Neural cell (in vitro differentiated cells): ENCODE measurements around the gene SAA2. TPM values are rescaled to one million over a fixed set of nuclear protein-coding genes. Genes with fewer than 3 reads are reported as not detected.

ENCODE experiments used
- H2AFZ ChIP-seq: fragments of 200-600, 300-800 bp; sonication (generic), shearing (Covaris generic); 2 replicates; pipeline ENCODE4 v1.6.0; 2014; ENCODE audit warnings: low read depth, mild to moderate bottlenecking, antibody characterized with exemption, low read length, moderate library complexity
- H3F3A ChIP-seq: fragments of 200-600 bp; shearing (Covaris generic); 2 replicates; pipeline ENCODE4 v1.6.1; 2016; ENCODE audit warnings: mild to moderate bottlenecking, moderate library complexity, mixed read lengths, antibody characterized with exemption, low read length; ENCODE audit not compliant: insufficient read depth, poor library complexity, severe bottlenecking
- H3K27ac ChIP-seq: fragments of 200-600, 300-800 bp; sonication (generic), shearing (Covaris generic); 2 replicates; pipeline ENCODE4 v1.5.1; 2014; ENCODE audit warnings: mild to moderate bottlenecking, low read length, moderate library complexity
- H3K27me3 ChIP-seq: fragments of 300-800, 200-600 bp; sonication (generic), shearing (Covaris generic); 2 replicates; pipeline ENCODE4 v1.6.0; 2014; ENCODE audit warnings: mild to moderate bottlenecking, low read depth, low read length, moderate library complexity; ENCODE audit not compliant: insufficient read depth
- H3K36me3 ChIP-seq: fragments of 300-800, 200-600 bp; sonication (generic), shearing (Covaris generic); 2 replicates; pipeline ENCODE4 v1.5.1; 2014; ENCODE audit warnings: mild to moderate bottlenecking, antibody characterized with exemption, low read length, moderate library complexity; ENCODE audit not compliant: insufficient read depth
- H3K4me2 ChIP-seq: fragments of 300-800, 200-600 bp; sonication (generic), shearing (Covaris generic); 2 replicates; pipeline ENCODE4 v1.6.0; 2014; ENCODE audit warnings: mild to moderate bottlenecking, low read length
- H3K4me3 ChIP-seq: fragments of 300-800, 200-600 bp; sonication (generic), shearing (Covaris generic); 2 replicates; pipeline ENCODE4 v1.5.1; 2014; ENCODE audit warnings: mild to moderate bottlenecking, low read length, moderate library complexity
- H3K79me2 ChIP-seq: fragments of 200-600 bp; shearing (Covaris generic); replicated peaks from 2 replicates; pipeline ENCODE4 v1.6.0; 2014; ENCODE audit warnings: mild to moderate bottlenecking, low read length, moderate library complexity; ENCODE audit not compliant: insufficient read depth
- H3K9ac ChIP-seq: fragments of 300-800, 200-600 bp; sonication (generic), shearing (Covaris generic); 2 replicates; pipeline ENCODE4 v1.6.1; 2016; ENCODE audit warnings: mild to moderate bottlenecking, low read length, mixed read lengths
- H3K9me2 ChIP-seq: fragments of 200-600 bp; shearing (Covaris generic); 2 replicates; pipeline ENCODE4 v1.6.1; 2016; ENCODE audit warnings: mild to moderate bottlenecking, low read length, mixed read lengths; ENCODE audit not compliant: insufficient read depth
- H3K9me3 ChIP-seq: fragments of 200-600, 300-800 bp; sonication (generic), shearing (Covaris generic); 2 replicates; pipeline ENCODE4 v1.6.1; 2016; ENCODE audit warnings: mild to moderate bottlenecking, mixed run types, low read length, moderate library complexity, mixed read lengths
- H4K20me1 ChIP-seq: fragments of 200-600 bp; shearing (Covaris generic); 2 replicates; pipeline ENCODE4 v1.6.1; 2016; ENCODE audit warnings: mild to moderate bottlenecking, mixed run types; ENCODE audit not compliant: insufficient read depth
- CTCF ChIP-seq: fragments of 450-650 bp; IDR thresholded peaks from 2 replicates; pipeline ENCODE4 v1.5.1; 2014; ENCODE audit warnings: antibody characterized with exemption, mild to moderate bottlenecking, moderate library complexity; ENCODE audit not compliant: poor library complexity, severe bottlenecking
- EP300 ChIP-seq: fragments of 450-650 bp; conservative IDR thresholded peaks from 2 replicates; pipeline ENCODE4 v1.6.1; 2014; ENCODE audit warnings: antibody characterized with exemption, mild to moderate bottlenecking, moderate library complexity; ENCODE audit not compliant: poor library complexity, severe bottlenecking
- EZH2 ChIP-seq: fragments of 200-600, 300-800 bp; shearing (Covaris generic), sonication (generic); IDR thresholded peaks from 2 replicates; pipeline ENCODE4 v1.6.1; 2014; ENCODE audit warnings: antibody characterized with exemption, low read length, borderline replicate concordance, mild to moderate bottlenecking; ENCODE audit not compliant: insufficient read depth, poor library complexity, severe bottlenecking
- MXI1 ChIP-seq: fragments of 450-650 bp; conservative IDR thresholded peaks from 2 replicates; pipeline ENCODE4 v1.6.1; 2014; ENCODE audit warnings: antibody characterized with exemption, mild to moderate bottlenecking; ENCODE audit not compliant: poor library complexity, severe bottlenecking
- POLR2AphosphoS5 ChIP-seq: IDR thresholded peaks from 2 replicates; pipeline ENCODE4 v1.6.1; 2012
- RAD21 ChIP-seq: fragments of 450-650 bp; conservative IDR thresholded peaks from 2 replicates; pipeline ENCODE4 v1.6.1; 2014; ENCODE audit warnings: antibody characterized with exemption, mild to moderate bottlenecking, moderate library complexity
- REST ChIP-seq: IDR thresholded peaks from 2 replicates; pipeline ENCODE4 v1.6.1; 2012; ENCODE audit warnings: borderline replicate concordance
- SMC3 ChIP-seq: fragments of 450-650 bp; conservative IDR thresholded peaks from 2 replicates; pipeline ENCODE4 v1.6.1; 2014; ENCODE audit warnings: antibody characterized with exemption, mild to moderate bottlenecking, moderate library complexity; ENCODE audit not compliant: poor library complexity
- TAF1 ChIP-seq: IDR thresholded peaks from 2 replicates; pipeline ENCODE4 v1.6.1; 2012; ENCODE audit warnings: low read depth
- polyA minus RNA-seq: library from RNA; depleted of rRNA, polyadenylated mRNA; stranded (reverse); fragments of >200 nt; gene quantifications from 2 replicates; pipeline ENCODE4 v1.2.3, GENCODE V29; 2014
- polyA plus RNA-seq: library from polyadenylated mRNA; depleted of rRNA; stranded (reverse); fragments of >200 nt; gene quantifications from 2 replicates; pipeline ENCODE4 v1.2.3, GENCODE V29; 2014

SAA2 gene
- polyA plus RNA-seq = not detected in 2 replicates
- 0.69 TPM in 1 of 2 replicates, not detected in the other for polyA minus RNA-seq

- no peaks in the 10 kb centered on the region for H3F3A ChIP-seq
- H3K27me3 ChIP-seq = no peaks in the 10 kb centered on the region
- no peak within 1 kb of the TSS for H3K4me2 ChIP-seq
- no peak within 1 kb of the TSS for H3K9ac ChIP-seq
- no peaks in the 10 kb centered on the region for H3K9me2 ChIP-seq
- H3K79me2 ChIP-seq = no peaks in the 10 kb centered on the region
- no peaks in the 10 kb centered on the region for H3K9me3 ChIP-seq
- H3K4me3 ChIP-seq = no peak within 1 kb of the TSS
- H3K36me3 ChIP-seq = no peaks in the 10 kb centered on the region
- no peak within 1 kb of the TSS for H3K27ac ChIP-seq
- H2AFZ ChIP-seq = no peak within 1 kb of the TSS
- TF ChIP-seq CTCF = no peak
- no peak for TF ChIP-seq POLR2AphosphoS5
- TF ChIP-seq MXI1 = no peak
- no peak for TF ChIP-seq SMC3
- TF ChIP-seq REST = no peak
- TF ChIP-seq EZH2 = no peak
- TF ChIP-seq RAD21 = no peak
- TF ChIP-seq TAF1 = no peak
- no peak for TF ChIP-seq EP300
- H4K20me1 ChIP-seq = no peaks in the 10 kb centered on the region
These were observed at the start of gene SAA2 for GRCh38 chr11:18248561-18248960. Gene SAA2, minus strand, starts transcription at chr11:18248668. Its CDS starts 657 bp downstream, at chr11:18248011.

GRCh38 chr11:18295316-18295715 is 46.8 kb upstream of the SAA2 start:
- Histone ChIP-seq H3K79me2 (no peaks in the 10 kb centered on the region), H3K36me3 (peaks cover 10% of the 10 kb centered on the region), H3K27ac (no peak overlapping the region), H3K9ac (no peak overlapping the region), H3K27me3 (no peaks in the 10 kb centered on the region), H2AFZ (no peak overlapping the region), H3K9me2 (no peaks in the 10 kb centered on the region), H3K4me2 (no peak overlapping the region), H3F3A (no peaks in the 10 kb centered on the region), H3K9me3 (no peaks in the 10 kb centered on the region), H3K4me3 (no peak overlapping the region), H4K20me1 (no peaks in the 10 kb centered on the region)
- no peak for TF ChIP-seq EZH2
- TF ChIP-seq TAF1 = no peak
- TF ChIP-seq EP300 = no peak
- TF ChIP-seq REST = no peak
- no peak for TF ChIP-seq RAD21
- no peak for TF ChIP-seq MXI1
